CD8-positive, alpha-beta memory T cell (primary cell): ENCODE measurements around the gene ACKR2. TPM values are rescaled to one million over a fixed set of nuclear protein-coding genes. Genes with fewer than 3 reads are reported as not detected.

Experiments
- CTCF ChIA-PET: fragments of 350-600 bp; sonication (Branson Sonifier 250); formaldehyde crosslinking; loops from one replicate; lab custom pipeline; 2021; ENCODE audit warnings: antibody characterized with exemption; lab: Charles Lee
- POLR2A ChIA-PET: fragments of 350-600 bp; sonication (Branson Sonifier 250); formaldehyde crosslinking; loops from one replicate; lab custom pipeline; 2021; ENCODE audit warnings: antibody characterized with exemption; lab: Charles Lee
- DNase-seq, 5 donors: peaks; one replicate each; pipeline versions ENCODE4 v3.0.0 to v3.0.0-alpha.2; 2020 to 2022; ENCODE audit warnings: mixed read lengths in 1 of 5
- H3K27ac ChIP-seq: one replicate; pipeline ENCODE4 v1.7.0; 2013; ENCODE audit warnings: low read depth, mild to moderate bottlenecking, low read length, moderate library complexity
- H3K27me3 ChIP-seq: 2 replicates; pipeline ENCODE4 v1.7.0; 2013; ENCODE audit warnings: low read length, mild to moderate bottlenecking; ENCODE audit not compliant: insufficient read depth, poor library complexity, severe bottlenecking
- H3K36me3 ChIP-seq: 2 replicates; pipeline ENCODE4 v1.7.0; 2013; ENCODE audit warnings: mild to moderate bottlenecking, low read length, moderate library complexity; ENCODE audit not compliant: insufficient read depth
- H3K4me1 ChIP-seq: 2 replicates; pipeline ENCODE4 v1.7.0; 2013; ENCODE audit warnings: mild to moderate bottlenecking, low read length, moderate library complexity; ENCODE audit not compliant: insufficient read depth
- H3K4me3 ChIP-seq: 2 replicates; pipeline ENCODE4 v1.7.0; 2013; ENCODE audit warnings: mild to moderate bottlenecking, low read length
- H3K9me3 ChIP-seq: 2 replicates; pipeline ENCODE4 v1.7.0; 2013; ENCODE audit warnings: mild to moderate bottlenecking, low read length
- H3K27ac Mint-ChIP-seq, 8 donors: one replicate each; pipeline ENCODE4 v1.8.0; 2020 to 2021; ENCODE audit warnings: mixed read lengths in 8 of 8, mild to moderate bottlenecking in 6 of 8, inconsistent platforms in 3 of 8, moderate library complexity in 3 of 8
- H3K27me3 Mint-ChIP-seq, 2 donors: one replicate each; pipeline ENCODE4 v1.8.0; 2020 to 2021; ENCODE audit warnings: mixed read lengths in 2 of 2, mild to moderate bottlenecking in 1 of 2, moderate library complexity in 1 of 2
- H3K36me3 Mint-ChIP-seq, 3 donors: one replicate each; pipeline ENCODE4 v1.8.0; 2020 to 2021; ENCODE audit warnings: mixed read lengths in 3 of 3, inconsistent platforms in 1 of 3, mild to moderate bottlenecking in 1 of 3
- H3K4me1 Mint-ChIP-seq, 3 donors: one replicate each; pipeline ENCODE4 v1.8.0; 2020 to 2021; ENCODE audit warnings: mixed read lengths in 3 of 3, inconsistent platforms in 1 of 3, mild to moderate bottlenecking in 1 of 3
- H3K4me3 Mint-ChIP-seq, 7 donors: one replicate each; pipeline ENCODE4 v1.8.0; 2020 to 2021; ENCODE audit warnings: mixed read lengths in 7 of 7, mild to moderate bottlenecking in 6 of 7, moderate library complexity in 4 of 7, inconsistent platforms in 2 of 7
- H3K9me3 Mint-ChIP-seq, 5 donors: one replicate each; pipeline ENCODE4 v1.8.0; 2020 to 2022; ENCODE audit warnings: mixed read lengths in 5 of 5, mild to moderate bottlenecking in 3 of 5, moderate library complexity in 2 of 5, inconsistent platforms in 1 of 5
- polyA plus RNA-seq: library from polyadenylated mRNA; unstranded; fragments of 300-500 nt; fragmentation: Illumina TruSeq; gene quantifications from one replicate; pipeline ENCODE4 v1.2.3, GENCODE V29; 2021
- total RNA-seq, 2 experiments: library from RNA; stranded (reverse); gene quantifications; one replicate each; pipeline ENCODE4 v1.2.3, GENCODE V29; 2021

ACKR2 gene, protein sequence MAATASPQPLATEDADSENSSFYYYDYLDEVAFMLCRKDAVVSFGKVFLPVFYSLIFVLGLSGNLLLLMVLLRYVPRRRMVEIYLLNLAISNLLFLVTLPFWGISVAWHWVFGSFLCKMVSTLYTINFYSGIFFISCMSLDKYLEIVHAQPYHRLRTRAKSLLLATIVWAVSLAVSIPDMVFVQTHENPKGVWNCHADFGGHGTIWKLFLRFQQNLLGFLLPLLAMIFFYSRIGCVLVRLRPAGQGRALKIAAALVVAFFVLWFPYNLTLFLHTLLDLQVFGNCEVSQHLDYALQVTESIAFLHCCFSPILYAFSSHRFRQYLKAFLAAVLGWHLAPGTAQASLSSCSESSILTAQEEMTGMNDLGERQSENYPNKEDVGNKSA
- total RNA-seq, result under 1 TPM; 0.20 to 0.92 TPM
- polyA plus RNA-seq, result not detected

DNA sequence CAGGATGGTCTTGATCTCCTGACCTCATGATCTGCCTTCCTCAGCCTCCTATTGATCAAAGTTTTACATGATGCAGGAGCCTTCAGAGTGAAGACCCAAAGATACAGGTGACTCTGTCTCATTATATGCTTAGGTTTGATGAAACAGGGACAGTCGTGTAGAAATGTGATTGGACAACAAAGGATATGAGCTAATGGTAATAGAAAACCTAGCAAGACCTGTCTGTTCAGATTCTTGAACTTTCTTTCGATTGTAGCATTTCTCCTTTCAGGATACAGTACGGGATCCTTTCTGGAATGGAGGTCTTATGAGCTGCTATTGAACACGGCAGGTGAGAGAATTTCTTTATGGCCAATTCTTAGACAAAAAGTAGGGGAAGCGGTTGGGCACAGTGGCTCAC lies at the start of gene ACKR2:
Gene ACKR2, plus strand, starts transcription at position 244 of the 400 bp plus-strand sequence. CDS start 55,058 bp downstream, outside the sequence.
- H3K9me3 Mint-ChIP-seq, result no peaks in the 10 kb centered on the region
- H3K36me3 ChIP-seq, result no peaks in the 10 kb centered on the region
- no peak within 1 kb of the TSS for H3K27ac Mint-ChIP-seq
- H3K36me3 Mint-ChIP-seq, result peaks cover 0 to 3% (median 0%) of the 10 kb centered on the region in 3 donors
- no peak within 1 kb of the TSS for H3K4me3 Mint-ChIP-seq
- DNase-seq, result no peak
- no peaks in the 10 kb centered on the region for H3K27me3 ChIP-seq
- H3K9me3 ChIP-seq, result no peaks in the 10 kb centered on the region
- H3K27ac ChIP-seq, result no peak within 1 kb of the TSS
- peaks cover 0 to 8% (median 2%) of the 10 kb centered on the region in 3 donors for H3K4me1 Mint-ChIP-seq
- CTCF ChIA-PET, result interaction anchor here (1.4 kb wide), 1 partner anchor 11 kb away, joined by 3 read pairs; no protein-coding TSS in a partner anchor
- peaks cover 0 to 23% of the 10 kb centered on the region in 2 donors for H3K27me3 Mint-ChIP-seq
- POLR2A ChIA-PET, result no interaction called here
- H3K4me3 ChIP-seq, result no peak within 1 kb of the TSS
- no peaks in the 10 kb centered on the region for H3K4me1 ChIP-seq

DNA sequence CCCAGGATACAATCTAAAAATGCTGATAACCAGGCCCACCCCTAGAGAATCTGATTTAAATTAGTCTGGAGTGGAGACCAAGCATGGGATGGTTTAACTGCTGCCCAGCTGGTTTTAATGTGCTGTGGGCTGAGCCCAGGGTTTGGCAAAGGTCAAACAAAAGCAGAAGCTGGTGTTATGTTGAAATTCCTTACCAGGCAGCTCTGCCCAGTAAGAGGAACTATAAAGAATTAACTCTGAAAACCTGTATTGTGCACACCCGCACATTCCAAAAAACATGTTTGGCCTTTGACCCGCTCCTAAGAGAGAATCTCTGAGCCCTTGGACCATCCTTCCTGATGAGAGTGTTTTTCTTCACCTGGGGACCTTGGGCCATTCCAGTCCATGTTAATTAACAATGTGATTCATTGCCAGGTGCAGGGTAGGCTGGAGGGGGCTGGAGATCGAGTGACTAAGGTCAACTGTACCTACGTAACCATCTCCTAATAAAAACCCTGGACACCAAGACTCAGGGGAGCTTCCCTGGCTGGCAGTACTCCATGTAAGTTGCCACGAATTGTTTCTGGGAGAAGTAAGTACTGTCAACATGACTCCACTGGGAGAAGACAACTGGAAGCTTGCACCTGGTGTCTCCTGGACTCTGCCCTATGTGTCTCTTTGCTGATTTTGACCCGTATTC lies 47.1 kb upstream of the ACKR2 start:
- DNase-seq, result no peak
- Mint-ChIP-seq H3K27ac (peak overlapping the region in 1 of 8 donors; percentile 31), H3K9me3 (no peaks in the 10 kb centered on the region), H3K4me3 (no peak overlapping the region), H3K4me1 (no peaks in the 10 kb centered on the region), H3K36me3 (no peaks in the 10 kb centered on the region), H3K27me3 (peaks cover 3 to 6% of the 10 kb centered on the region in 2 donors)
- ChIA-PET CTCF (interaction anchor here (1.1 kb wide), 1 partner anchor 9 kb away, joined by 4 read pairs; no protein-coding TSS in a partner anchor), POLR2A (no interaction called here)
- no peaks in the 10 kb centered on the region for H3K9me3 ChIP-seq
- no peak overlapping the region for H3K4me3 ChIP-seq
- no peaks in the 10 kb centered on the region for H3K27me3 ChIP-seq
- H3K4me1 ChIP-seq, result no peaks in the 10 kb centered on the region
- no peaks in the 10 kb centered on the region for H3K36me3 ChIP-seq
- no peak overlapping the region for H3K27ac ChIP-seq

DNA sequence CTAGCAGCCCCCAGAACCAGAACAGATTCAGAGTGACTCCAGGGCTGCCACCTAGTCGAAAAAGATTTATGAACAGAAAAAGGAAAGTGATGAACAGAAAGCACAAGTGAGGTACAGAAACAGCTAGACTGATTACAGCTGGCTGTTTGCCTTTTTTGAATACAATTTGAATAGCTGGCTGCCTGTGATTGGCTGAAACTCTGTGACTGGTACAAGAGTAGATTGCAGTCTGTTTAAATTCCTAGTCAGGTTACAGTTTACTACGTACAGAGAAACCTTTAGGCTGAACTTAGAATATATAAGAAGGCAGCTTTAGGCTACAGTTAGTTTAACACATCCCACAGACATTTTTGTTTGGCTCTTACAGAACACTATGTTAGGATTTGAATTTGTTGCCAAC lies 46.2 kb upstream of the ACKR2 start:
- H3K4me1 ChIP-seq, result no peaks in the 10 kb centered on the region
- Mint-ChIP-seq H3K9me3 (no peaks in the 10 kb centered on the region), H3K4me1 (no peaks in the 10 kb centered on the region), H3K27ac (no peak overlapping the region), H3K27me3 (peaks cover 3 to 6% of the 10 kb centered on the region in 2 donors), H3K36me3 (no peaks in the 10 kb centered on the region), H3K4me3 (no peak overlapping the region)
- H3K9me3 ChIP-seq, result no peaks in the 10 kb centered on the region
- DNase-seq, result no peak
- H3K27ac ChIP-seq, result no peak overlapping the region
- no peak overlapping the region for H3K4me3 ChIP-seq
- POLR2A ChIA-PET, result no interaction called here
- CTCF ChIA-PET, result no interaction called here
- H3K36me3 ChIP-seq, result no peaks in the 10 kb centered on the region
- H3K27me3 ChIP-seq, result no peaks in the 10 kb centered on the region

DNA sequence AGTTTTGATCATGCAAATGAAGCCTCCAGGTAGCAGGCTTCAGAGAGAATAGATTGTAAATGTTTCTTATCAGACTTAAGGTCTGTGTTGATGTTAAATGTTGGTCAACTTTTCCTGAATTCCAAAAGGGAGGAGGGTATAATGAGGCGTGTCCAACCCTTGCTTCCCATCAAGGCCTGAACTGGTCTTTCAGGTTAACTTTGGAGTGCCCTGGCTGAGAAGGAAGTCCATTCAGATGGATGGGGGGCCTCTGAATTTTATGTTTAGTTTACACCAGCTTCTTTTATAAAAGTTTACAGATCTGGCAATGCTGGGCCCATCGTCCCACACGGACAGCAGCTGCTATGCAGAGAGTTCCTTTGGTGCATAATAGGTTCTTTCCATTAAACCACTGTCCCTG lies 45.1 kb upstream of the ACKR2 start:
- H3K27me3 ChIP-seq, result no peaks in the 10 kb centered on the region
- H3K36me3 ChIP-seq, result no peaks in the 10 kb centered on the region
- H3K4me1 ChIP-seq, result no peaks in the 10 kb centered on the region
- no peak for DNase-seq
- Mint-ChIP-seq H3K4me3 (no peak overlapping the region), H3K4me1 (no peaks in the 10 kb centered on the region), H3K27me3 (peaks cover 0 to 2% of the 10 kb centered on the region in 2 donors), H3K36me3 (no peaks in the 10 kb centered on the region), H3K9me3 (no peaks in the 10 kb centered on the region), H3K27ac (no peak overlapping the region)
- no peak overlapping the region for H3K4me3 ChIP-seq
- H3K27ac ChIP-seq, result no peak overlapping the region
- POLR2A ChIA-PET, result no interaction called here
- CTCF ChIA-PET, result no interaction called here
- no peaks in the 10 kb centered on the region for H3K9me3 ChIP-seq

DNA sequence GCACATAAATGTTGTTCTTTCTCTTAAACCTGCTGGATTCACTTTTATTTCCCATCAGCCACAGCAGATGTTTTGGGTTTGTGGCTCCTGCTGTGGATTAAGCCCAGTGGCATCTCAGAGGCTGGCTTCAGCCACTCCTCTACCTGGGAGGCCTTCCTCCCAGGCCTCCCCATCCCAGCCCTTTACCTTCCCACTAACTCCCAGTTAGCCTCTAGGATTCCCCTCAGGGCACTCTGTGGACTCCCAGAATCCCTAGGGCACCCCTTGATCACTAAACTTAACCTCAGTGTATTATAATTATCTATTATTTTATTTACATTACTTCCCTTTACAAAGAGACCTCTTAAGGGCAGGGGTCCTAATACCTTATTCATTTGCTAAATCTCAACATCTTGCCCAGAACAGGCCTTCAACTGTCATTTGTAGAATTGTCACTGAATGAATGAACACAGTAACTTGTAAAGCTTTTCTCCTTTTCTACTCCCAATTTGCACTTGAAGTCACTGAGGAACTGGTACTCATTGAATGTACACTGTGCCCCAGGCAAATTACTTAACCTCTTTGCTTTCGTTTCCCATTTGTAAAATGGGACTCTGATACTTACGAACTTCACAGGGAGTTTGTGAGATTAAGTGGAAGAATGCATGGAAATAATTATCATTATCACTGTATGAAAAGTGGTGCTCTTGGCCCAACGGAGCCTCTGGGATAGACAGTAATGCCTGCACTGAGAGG lies 44.5 kb upstream of the ACKR2 start:
- Histone ChIP-seq H3K27ac (no peak overlapping the region), H3K36me3 (no peaks in the 10 kb centered on the region), H3K4me3 (no peak overlapping the region), H3K27me3 (no peaks in the 10 kb centered on the region), H3K4me1 (no peaks in the 10 kb centered on the region), H3K9me3 (no peaks in the 10 kb centered on the region)
- Mint-ChIP-seq H3K9me3 (no peaks in the 10 kb centered on the region), H3K36me3 (no peaks in the 10 kb centered on the region), H3K27me3 (peaks cover 0 to 2% of the 10 kb centered on the region in 2 donors), H3K27ac (no peak overlapping the region), H3K4me1 (no peaks in the 10 kb centered on the region), H3K4me3 (no peak overlapping the region)
- no peak for DNase-seq
- CTCF ChIA-PET, result no interaction called here
- POLR2A ChIA-PET, result no interaction called here

DNA sequence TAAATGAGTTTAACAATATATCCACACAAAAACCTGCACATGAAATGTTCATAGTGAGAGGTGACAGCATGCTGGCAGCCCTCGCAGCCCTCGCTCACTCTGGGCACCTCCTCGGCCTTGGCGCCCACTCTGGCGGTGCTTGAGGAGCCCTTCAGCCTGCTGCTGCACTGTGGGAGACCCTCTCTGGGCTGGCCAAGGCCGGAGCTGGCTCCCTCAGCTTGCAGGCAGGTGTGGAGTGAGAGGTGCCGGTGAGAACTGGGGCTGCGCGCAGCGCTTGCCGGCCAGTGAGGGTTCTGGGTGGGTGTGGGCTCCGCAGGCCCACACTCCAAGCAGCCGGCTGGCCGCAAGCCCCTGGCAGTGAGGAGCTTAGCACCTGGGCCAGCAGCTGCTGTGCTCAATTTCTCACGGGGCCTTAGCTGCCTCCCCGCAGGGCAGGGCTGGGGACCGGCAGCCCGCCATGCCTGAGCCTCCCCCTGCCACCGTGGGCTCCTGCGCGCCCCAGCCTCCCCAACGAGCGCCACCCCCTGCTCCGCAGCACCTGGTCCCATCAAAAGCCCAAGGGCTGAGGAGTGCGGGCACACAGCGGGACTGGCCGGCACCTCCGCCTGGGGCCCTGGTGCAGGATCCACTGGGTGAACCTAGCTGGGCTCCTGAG lies 39.6 kb upstream of the ACKR2 start:
- Mint-ChIP-seq H3K27ac (no peak overlapping the region), H3K36me3 (peaks cover 0 to 3% (median 1%) of the 10 kb centered on the region in 3 donors), H3K27me3 (peaks cover 0 to 3% of the 10 kb centered on the region in 2 donors), H3K4me3 (no peak overlapping the region), H3K9me3 (no peaks in the 10 kb centered on the region), H3K4me1 (peaks cover 11 to 15% (median 14%) of the 10 kb centered on the region in 3 donors)
- Histone ChIP-seq H3K27me3 (no peaks in the 10 kb centered on the region), H3K27ac (no peak overlapping the region), H3K4me3 (no peak overlapping the region), H3K9me3 (no peaks in the 10 kb centered on the region), H3K36me3 (no peaks in the 10 kb centered on the region), H3K4me1 (peaks cover 5% of the 10 kb centered on the region)
- POLR2A ChIA-PET, result no interaction called here
- CTCF ChIA-PET, result no interaction called here
- DNase-seq, result no peak

DNA sequence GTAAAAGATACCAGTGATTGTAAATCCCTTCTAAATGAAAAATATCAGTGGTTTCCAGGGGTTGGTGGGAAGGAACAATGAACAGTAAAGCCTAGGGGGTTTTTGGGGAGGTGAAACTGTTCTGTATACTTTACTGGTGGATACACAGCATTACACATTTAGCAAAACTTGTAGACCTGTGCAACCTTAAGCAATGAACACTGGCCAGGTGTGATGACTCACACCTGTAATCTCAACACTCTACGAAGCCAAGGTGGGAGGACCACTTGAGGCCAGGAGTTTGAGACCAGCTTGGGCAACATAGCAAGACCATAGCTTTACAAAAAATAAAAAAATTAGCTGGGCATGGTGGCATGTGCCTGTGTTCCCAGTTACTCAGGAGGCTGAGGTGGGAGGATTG lies 38.0 kb upstream of the ACKR2 start:
- CTCF ChIA-PET, result no interaction called here
- H3K4me3 ChIP-seq, result no peak overlapping the region

More for the DNA sequence above, 38.0 kb upstream of the ACKR2 start:
- Histone ChIP-seq H3K27ac (no peak overlapping the region), H3K27me3 (no peaks in the 10 kb centered on the region), H3K9me3 (no peaks in the 10 kb centered on the region), H3K4me1 (peaks cover 5% of the 10 kb centered on the region), H3K36me3 (no peaks in the 10 kb centered on the region)
- peak overlapping the region in 4 of 7 donors; percentile 53 to 69 (median 58) for H3K4me3 Mint-ChIP-seq
- H3K27ac Mint-ChIP-seq, result peak overlapping the region in 3 of 8 donors; percentile 33 to 51 (median 37)
- peaks cover 11 to 15% (median 14%) of the 10 kb centered on the region in 3 donors for H3K4me1 Mint-ChIP-seq
- H3K36me3 Mint-ChIP-seq, result peaks cover 0 to 4% (median 1%) of the 10 kb centered on the region in 3 donors
- POLR2A ChIA-PET, result no interaction called here
- peaks cover 0 to 3% of the 10 kb centered on the region in 2 donors for H3K27me3 Mint-ChIP-seq
- DNase-seq, result no peak
- H3K9me3 Mint-ChIP-seq, result no peaks in the 10 kb centered on the region
